ENCODE results near the gene P4HB. TPM values are rescaled to one million over a fixed set of nuclear protein-coding genes. Genes with fewer than 3 reads are reported as not detected.
A peak's percentile ranks its signal among the peaks of the same experiment; 100 is the strongest.
"Not testable (repeated sequence)": the region's sequence is repeated elsewhere in the genome, so short reads cannot be mapped to it uniquely, and the experiment has no call there.

P4HB gene
- total RNA-seq, 1 experiment from 2014 or later: 175 TPM

- Histone ChIP-seq H3K79me2 (ENCODE audit: low read length) (no peaks in the 10 kb centered on the region), H4K20me1 (ENCODE audit: insufficient read depth, low read depth, low read length) (no peaks in the 10 kb centered on the region), H2AFZ (ENCODE audit: low read length) (no peak overlapping the region), H3K9me2 (replicated peaks; ENCODE audit: insufficient read depth, low read length) (no peaks in the 10 kb centered on the region), H3K36me3 (ENCODE audit: insufficient read depth, low read length) (peaks cover 10% of the 10 kb centered on the region; the same call in 1 of the 2 replicates), H3K4me3 (ENCODE audit: low read length) (no peak overlapping the region), H3K27me3 (ENCODE audit: low read length) (no peaks in the 10 kb centered on the region), H3K27ac (ENCODE audit: low read length) (no peak overlapping the region), H3K9ac (ENCODE audit: low read length) (no peak overlapping the region), H3K4me1 (ENCODE audit: low read length) (peaks cover 5% of the 10 kb centered on the region), H3K9me3 (ENCODE audit: low read length) (no peaks in the 10 kb centered on the region), H3K4me2 (ENCODE audit: low read depth, low read length, poor library complexity, severe bottlenecking) (no peak overlapping the region)
- no peak for DNase-seq
Measured at GRCh38 chr17:81842725-81843504, 17.4 kb downstream of the P4HB start.

DNA sequence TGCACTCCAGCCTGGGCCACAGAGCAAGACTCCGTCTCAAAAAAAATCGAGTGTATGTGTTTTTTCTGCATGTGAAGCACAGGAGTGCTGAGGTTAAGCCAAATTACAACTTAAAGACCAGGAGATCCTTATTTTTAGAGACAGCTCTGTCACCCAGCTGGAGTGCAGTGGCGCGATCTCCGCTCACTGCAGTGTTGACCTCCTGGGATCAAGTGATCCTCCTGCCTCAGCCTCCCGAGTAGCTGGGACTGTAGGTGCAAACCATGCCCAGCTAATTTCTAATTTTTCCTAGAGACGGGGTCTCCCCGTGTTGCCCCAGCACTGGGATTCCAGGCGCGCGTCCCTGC is 18.0 kb downstream of the P4HB start:
- Histone ChIP-seq H3K79me2 (ENCODE audit: low read length) (no peaks in the 10 kb centered on the region), H2AFZ (ENCODE audit: low read length) (no peak overlapping the region), H3K9me3 (ENCODE audit: low read length) (no peaks in the 10 kb centered on the region), H3K9me2 (replicated peaks; ENCODE audit: insufficient read depth, low read length) (no peaks in the 10 kb centered on the region), H3K4me2 (ENCODE audit: low read depth, low read length, poor library complexity, severe bottlenecking) (no peak overlapping the region), H3K4me1 (ENCODE audit: low read length) (peaks cover 5% of the 10 kb centered on the region), H3K27ac (ENCODE audit: low read length) (no peak overlapping the region), H3K9ac (ENCODE audit: low read length) (no peak overlapping the region), H4K20me1 (ENCODE audit: insufficient read depth, low read depth, low read length) (no peaks in the 10 kb centered on the region), H3K4me3 (ENCODE audit: low read length) (no peak overlapping the region), H3K27me3 (ENCODE audit: low read length) (no peaks in the 10 kb centered on the region), H3K36me3 (ENCODE audit: insufficient read depth, low read length) (peaks cover 10% of the 10 kb centered on the region; the same call in 1 of the 2 replicates)
- DNase-seq: no peak

DNA sequence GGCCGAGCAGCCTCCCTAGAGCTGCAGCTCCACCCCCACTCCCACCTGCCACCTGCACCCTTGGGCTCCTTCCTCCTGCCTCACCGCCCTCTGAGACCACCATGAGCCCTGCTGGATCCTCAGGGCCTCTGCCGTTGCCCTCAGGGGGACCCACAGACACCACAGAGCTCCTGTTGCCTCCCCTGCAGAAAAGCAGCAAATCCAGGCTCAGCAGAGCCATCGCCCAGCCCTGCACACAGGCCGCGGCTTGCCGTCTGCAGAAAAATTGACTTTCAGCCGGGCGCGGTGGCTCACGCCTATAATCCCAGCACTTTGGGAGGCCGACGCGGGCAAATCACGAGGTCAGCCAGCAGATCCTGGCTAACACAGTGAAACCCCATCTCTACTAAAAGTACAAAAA is 18.5 kb downstream of the P4HB start:
- no peaks in the 10 kb centered on the region for H3K9me2 ChIP-seq (replicated peaks; ENCODE audit: insufficient read depth, low read length)
- H2AFZ ChIP-seq (ENCODE audit: low read length): no peak overlapping the region
- no peaks in the 10 kb centered on the region for H3K79me2 ChIP-seq (ENCODE audit: low read length)
- peaks cover 10% of the 10 kb centered on the region; the same call in 1 of the 2 replicates for H3K36me3 ChIP-seq (ENCODE audit: insufficient read depth, low read length)
- peaks cover 5% of the 10 kb centered on the region for H3K4me1 ChIP-seq (ENCODE audit: low read length)
- H3K27me3 ChIP-seq (ENCODE audit: low read length): no peaks in the 10 kb centered on the region
- no peaks in the 10 kb centered on the region for H4K20me1 ChIP-seq (ENCODE audit: insufficient read depth, low read depth, low read length)
- H3K9me3 ChIP-seq (ENCODE audit: low read length): no peaks in the 10 kb centered on the region
- DNase-seq: no peak
- H3K4me3 ChIP-seq (ENCODE audit: low read length): no peak overlapping the region
- no peak overlapping the region for H3K9ac ChIP-seq (ENCODE audit: low read length)
- H3K4me2 ChIP-seq (ENCODE audit: low read depth, low read length, poor library complexity, severe bottlenecking): no peak overlapping the region
- no peak overlapping the region for H3K27ac ChIP-seq (ENCODE audit: low read length)

GRCh38 chr17:81840826-81841778 is 19.2 kb downstream of the P4HB start:
- no peak overlapping the region for H3K9ac ChIP-seq (ENCODE audit: low read length)
- H3K27me3 ChIP-seq (ENCODE audit: low read length): no peaks in the 10 kb centered on the region
- H2AFZ ChIP-seq (ENCODE audit: low read length): no peak overlapping the region
- no peaks in the 10 kb centered on the region for H3K79me2 ChIP-seq (ENCODE audit: low read length)
- H3K27ac ChIP-seq (ENCODE audit: low read length): no peak overlapping the region
- no peaks in the 10 kb centered on the region for H3K9me3 ChIP-seq (ENCODE audit: low read length)
- DNase-seq: no peak
- H3K4me2 ChIP-seq (ENCODE audit: low read depth, low read length, poor library complexity, severe bottlenecking): no peak overlapping the region
- H3K9me2 ChIP-seq (replicated peaks; ENCODE audit: insufficient read depth, low read length): no peaks in the 10 kb centered on the region
- no peak overlapping the region for H3K4me3 ChIP-seq (ENCODE audit: low read length)
- H3K4me1 ChIP-seq (ENCODE audit: low read length): peaks cover 5% of the 10 kb centered on the region
- no peaks in the 10 kb centered on the region for H4K20me1 ChIP-seq (ENCODE audit: insufficient read depth, low read depth, low read length)
- H3K36me3 ChIP-seq (ENCODE audit: insufficient read depth, low read length): peaks cover 10% of the 10 kb centered on the region; the same call in 1 of the 2 replicates

DNA sequence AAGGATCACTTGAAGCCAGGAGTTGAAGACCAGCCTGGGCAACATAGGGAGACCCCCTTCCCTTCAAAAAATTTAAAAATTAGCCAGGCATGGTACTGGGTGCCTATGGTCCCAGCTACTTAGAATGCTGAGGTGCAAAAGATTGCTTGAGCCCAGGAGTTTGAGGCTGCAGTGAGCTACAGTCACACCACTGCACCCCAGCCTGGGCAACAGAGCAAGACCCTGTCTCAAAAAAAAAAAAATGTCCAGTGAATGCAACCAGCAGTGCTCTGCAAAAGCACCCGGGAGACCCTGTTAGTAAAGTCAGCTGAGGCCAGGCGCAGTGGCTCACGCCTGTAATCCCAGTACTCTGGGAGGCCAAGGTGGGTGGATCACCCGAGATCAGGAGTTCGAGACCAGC is 20.3 kb downstream of the P4HB start:
- not testable (repeated sequence) for H3K27me3 ChIP-seq (ENCODE audit: low read length); H3K4me2 ChIP-seq (ENCODE audit: low read depth, low read length, poor library complexity, severe bottlenecking); DNase-seq

DNA sequence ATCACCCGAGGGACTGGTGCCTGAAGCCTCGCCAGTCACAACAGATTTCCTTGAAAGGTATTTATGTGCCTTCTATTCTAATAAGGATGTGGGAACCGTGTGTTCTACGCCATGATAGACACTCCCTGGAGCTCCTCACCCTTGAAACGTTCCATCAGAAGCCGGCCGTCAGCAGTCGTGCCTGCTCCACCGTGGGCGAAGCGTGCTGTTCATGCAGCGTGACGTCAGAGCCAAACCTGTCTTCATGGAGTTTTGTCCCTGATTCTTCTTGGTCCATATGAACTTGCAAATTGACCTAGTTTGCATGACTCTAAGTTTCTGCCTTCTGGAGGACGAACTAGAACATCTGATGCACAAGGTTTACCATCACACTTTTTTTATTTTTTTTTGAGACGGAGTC is 21.0 kb downstream of the P4HB start:
- H3K4me2 ChIP-seq (ENCODE audit: low read depth, low read length, poor library complexity, severe bottlenecking): no peak overlapping the region

More for the DNA sequence above, 20.3 kb downstream of the P4HB start:
- H3K4me1 ChIP-seq (ENCODE audit: low read length); H3K79me2 ChIP-seq (ENCODE audit: low read length); H3K4me3 ChIP-seq (ENCODE audit: low read length); H3K36me3 ChIP-seq (ENCODE audit: insufficient read depth, low read length); H2AFZ ChIP-seq (ENCODE audit: low read length); H3K27ac ChIP-seq (ENCODE audit: low read length); H3K9ac ChIP-seq (ENCODE audit: low read length); H3K9me2 ChIP-seq (replicated peaks; ENCODE audit: insufficient read depth, low read length); H3K9me3 ChIP-seq (ENCODE audit: low read length); H4K20me1 ChIP-seq (ENCODE audit: insufficient read depth, low read depth, low read length): not testable (repeated sequence)

DNA sequence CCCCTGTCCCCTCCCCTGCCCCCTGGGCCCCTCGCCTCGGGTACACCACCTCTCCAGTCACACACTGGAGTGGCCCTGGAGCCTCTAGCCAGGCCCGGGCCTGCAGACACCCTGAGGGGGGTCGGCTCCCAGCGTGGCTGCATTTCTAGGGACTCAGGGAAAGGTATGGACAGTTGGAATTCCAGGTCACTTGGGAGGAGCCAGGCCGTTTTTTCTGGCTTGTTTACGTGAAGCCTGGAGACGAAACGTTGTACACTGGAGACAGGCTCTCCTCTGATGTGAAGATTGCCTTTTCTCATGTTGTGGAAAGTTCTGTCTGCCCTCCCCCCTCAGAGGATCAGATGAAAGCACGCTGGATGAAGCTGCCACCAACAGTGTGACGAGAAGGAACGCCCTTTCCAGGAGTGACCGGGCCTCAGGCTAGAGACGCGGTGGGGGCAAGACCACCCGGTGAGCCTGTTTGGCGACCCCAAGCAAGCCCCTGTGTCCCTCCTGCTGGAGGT is 21.5 kb downstream of the P4HB start:
- no peak overlapping the region for H3K4me3 ChIP-seq (ENCODE audit: low read length)
- H2AFZ ChIP-seq (ENCODE audit: low read length): peak overlapping the region; percentile 36; the same call in 1 of the 2 replicates
- H4K20me1 ChIP-seq (ENCODE audit: insufficient read depth, low read depth, low read length): no peaks in the 10 kb centered on the region

More for the DNA sequence above, 21.0 kb downstream of the P4HB start:
- Histone ChIP-seq H3K4me3 (ENCODE audit: low read length) (no peak overlapping the region), H3K27me3 (ENCODE audit: low read length) (no peaks in the 10 kb centered on the region), H3K9ac (ENCODE audit: low read length) (no peak overlapping the region), H4K20me1 (ENCODE audit: insufficient read depth, low read depth, low read length) (no peaks in the 10 kb centered on the region), H3K36me3 (ENCODE audit: insufficient read depth, low read length) (0 out of 2 replicates have a peak, but pooled peaks cover 2% of the 10 kb centered on the region), H2AFZ (ENCODE audit: low read length) (peak overlapping the region; percentile 36; the same call in 1 of the 2 replicates), H3K9me2 (replicated peaks; ENCODE audit: insufficient read depth, low read length) (no peaks in the 10 kb centered on the region), H3K79me2 (ENCODE audit: low read length) (peaks cover 4% of the 10 kb centered on the region; the same call in 1 of the 2 replicates), H3K4me1 (ENCODE audit: low read length) (peaks cover 9% of the 10 kb centered on the region), H3K27ac (ENCODE audit: low read length) (no peak overlapping the region), H3K9me3 (ENCODE audit: low read length) (no peaks in the 10 kb centered on the region)
- DNase-seq: no peak

DNA sequence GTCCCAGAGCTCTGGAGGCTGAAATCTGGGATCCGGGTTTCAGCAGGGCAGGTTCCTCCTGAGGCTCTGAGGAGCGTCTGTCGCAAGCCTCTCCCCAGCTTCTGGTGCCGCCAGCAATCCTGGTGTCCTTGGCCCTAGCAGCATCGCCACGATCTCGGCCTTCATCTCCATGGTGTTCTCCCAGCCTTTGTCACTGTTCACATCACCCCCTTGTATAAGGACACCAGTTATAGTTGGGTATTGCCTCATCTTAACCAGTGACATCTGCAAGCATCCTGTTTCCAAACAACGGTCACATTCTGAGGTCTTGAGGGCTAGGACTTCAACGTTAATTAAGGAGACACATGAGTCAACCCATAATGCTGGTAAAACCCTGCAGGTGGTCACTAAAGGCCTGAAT is 22.7 kb downstream of the P4HB start:
- H3K4me2 ChIP-seq (ENCODE audit: low read depth, low read length, poor library complexity, severe bottlenecking): no peak overlapping the region
- H3K9me3 ChIP-seq (ENCODE audit: low read length): no peaks in the 10 kb centered on the region
- H3K9ac ChIP-seq (ENCODE audit: low read length): no peak overlapping the region

More for the DNA sequence above, 21.5 kb downstream of the P4HB start:
- H3K9me2 ChIP-seq (replicated peaks; ENCODE audit: insufficient read depth, low read length): no peaks in the 10 kb centered on the region
- H3K79me2 ChIP-seq (ENCODE audit: low read length): peaks cover 9% of the 10 kb centered on the region
- DNase-seq: no peak
- H3K27me3 ChIP-seq (ENCODE audit: low read length): no peaks in the 10 kb centered on the region
- H3K9ac ChIP-seq (ENCODE audit: low read length): no peak overlapping the region
- 0 out of 2 replicates have a peak, but pooled peaks cover 2% of the 10 kb centered on the region for H3K36me3 ChIP-seq (ENCODE audit: insufficient read depth, low read length)
- H3K9me3 ChIP-seq (ENCODE audit: low read length): no peaks in the 10 kb centered on the region
- H3K27ac ChIP-seq (ENCODE audit: low read length): no peak overlapping the region
- H3K4me2 ChIP-seq (ENCODE audit: low read depth, low read length, poor library complexity, severe bottlenecking): no peak overlapping the region
- H3K4me1 ChIP-seq (ENCODE audit: low read length): peaks cover 14% of the 10 kb centered on the region

More for the DNA sequence above, 22.7 kb downstream of the P4HB start:
- no peak overlapping the region for H3K4me3 ChIP-seq (ENCODE audit: low read length)
- peaks cover 16% of the 10 kb centered on the region for H3K79me2 ChIP-seq (ENCODE audit: low read length)
- H4K20me1 ChIP-seq (ENCODE audit: insufficient read depth, low read depth, low read length): no peaks in the 10 kb centered on the region
- no peak overlapping the region for H3K27ac ChIP-seq (ENCODE audit: low read length)
- DNase-seq: no peak
- H3K4me1 ChIP-seq (ENCODE audit: low read length): peaks cover 20% of the 10 kb centered on the region
- H3K36me3 ChIP-seq (ENCODE audit: insufficient read depth, low read length): no peaks in the 10 kb centered on the region
- no peak overlapping the region for H2AFZ ChIP-seq (ENCODE audit: low read length)
- no peaks in the 10 kb centered on the region for H3K27me3 ChIP-seq (ENCODE audit: low read length)
- H3K9me2 ChIP-seq (replicated peaks; ENCODE audit: insufficient read depth, low read length): no peaks in the 10 kb centered on the region
